Hematopoietic multipotent progenitor cell (in vitro differentiated cells): ENCODE data around the gene AHCTF1. TPM values are rescaled to one million over a fixed set of nuclear protein-coding genes. Genes with fewer than 3 reads are reported as not detected.

Experiments used
- DNase-seq, 3 donors: peaks; one replicate each; pipeline ENCODE4 v3.0.0-alpha.2; 2011 to 2015; ENCODE audit warnings: low read depth in 2 of 3, low spot score in 2 of 3
- total RNA-seq: library from RNA; depleted of rRNA; stranded (reverse); fragments of >200 nt; gene quantifications from one replicate; pipeline ENCODE4 v1.2.3, GENCODE V29; 2012

Gene AHCTF1
- total RNA-seq, 1 donor, result 14.5 TPM

DNA sequence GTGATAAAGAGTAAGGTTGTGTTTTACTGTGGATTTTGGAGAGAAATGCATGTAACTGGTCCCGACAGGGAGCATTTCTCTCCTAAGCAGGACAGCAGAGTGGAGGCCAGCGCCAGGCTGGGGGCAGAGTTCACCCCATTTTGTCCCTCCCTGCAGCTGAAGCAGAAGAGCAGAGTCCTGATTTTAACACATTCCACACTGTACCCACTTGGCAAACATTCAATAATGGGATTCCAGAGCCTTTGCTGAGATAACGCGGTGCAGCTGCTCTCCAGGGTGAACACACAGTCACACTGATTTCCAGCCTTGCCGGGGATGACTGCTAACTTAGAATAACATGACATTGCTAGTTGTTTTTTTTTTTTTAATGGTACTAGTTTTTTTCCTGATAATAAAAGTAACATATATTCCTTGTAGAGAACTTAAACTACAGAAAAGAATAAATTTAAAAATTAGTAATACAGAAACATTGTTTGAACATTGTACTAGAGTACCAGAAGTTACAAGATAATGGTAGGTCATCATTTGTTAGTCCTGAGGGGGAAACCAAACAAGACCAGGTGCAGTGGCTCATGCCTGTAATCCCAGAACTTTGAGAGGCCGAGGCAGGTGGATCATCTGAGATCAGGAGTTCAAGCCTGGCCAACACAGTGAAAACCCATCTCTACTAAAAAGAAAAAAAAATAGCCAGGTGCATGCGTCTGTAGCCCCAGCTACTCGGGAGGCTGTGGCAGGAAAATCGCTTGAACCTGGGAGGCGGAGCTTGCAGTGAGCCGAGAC lies 130.3 kb downstream of the AHCTF1 start:
- DNase-seq, result no peak

DNA sequence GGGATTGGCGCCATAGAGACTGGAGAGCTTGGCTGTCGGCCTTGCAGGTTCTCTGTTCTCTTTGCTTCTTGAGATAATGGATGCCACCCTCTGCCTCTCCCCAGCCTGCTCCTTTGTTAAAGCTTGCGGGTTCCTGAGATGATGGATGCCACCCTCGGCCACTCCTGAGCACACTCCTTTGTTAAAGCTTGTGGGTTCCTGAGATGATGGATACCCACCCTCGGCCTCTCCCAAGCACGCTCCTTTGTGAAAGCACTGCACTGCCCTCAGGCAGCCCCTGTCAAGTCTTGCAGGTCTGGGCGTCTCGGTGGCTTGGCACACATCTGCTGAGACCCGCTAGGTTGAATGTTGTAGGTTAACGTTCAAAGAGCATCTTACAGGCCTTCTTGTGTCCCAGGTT lies 131.0 kb downstream of the AHCTF1 start:
- DNase-seq, result no peak

DNA sequence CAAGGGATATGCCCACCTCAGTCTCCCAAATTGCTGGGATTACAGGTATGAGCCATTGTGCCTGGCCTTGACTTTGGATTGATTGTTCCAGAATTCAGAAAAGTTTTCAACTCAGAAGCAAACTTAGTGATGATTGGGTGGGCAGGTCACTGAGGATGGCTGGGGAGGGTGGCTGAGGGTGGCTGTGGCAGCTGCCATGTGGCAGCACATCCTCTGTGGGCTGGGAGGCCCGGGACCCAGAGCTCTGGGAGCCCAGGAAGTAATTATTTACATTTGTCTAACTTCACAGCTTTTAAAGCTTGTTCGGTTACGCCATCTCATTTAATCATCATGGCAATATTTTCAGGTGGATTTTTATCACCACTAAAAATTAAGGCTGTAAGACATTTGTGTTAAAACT lies 131.4 kb downstream of the AHCTF1 start:
- DNase-seq, result no peak

DNA sequence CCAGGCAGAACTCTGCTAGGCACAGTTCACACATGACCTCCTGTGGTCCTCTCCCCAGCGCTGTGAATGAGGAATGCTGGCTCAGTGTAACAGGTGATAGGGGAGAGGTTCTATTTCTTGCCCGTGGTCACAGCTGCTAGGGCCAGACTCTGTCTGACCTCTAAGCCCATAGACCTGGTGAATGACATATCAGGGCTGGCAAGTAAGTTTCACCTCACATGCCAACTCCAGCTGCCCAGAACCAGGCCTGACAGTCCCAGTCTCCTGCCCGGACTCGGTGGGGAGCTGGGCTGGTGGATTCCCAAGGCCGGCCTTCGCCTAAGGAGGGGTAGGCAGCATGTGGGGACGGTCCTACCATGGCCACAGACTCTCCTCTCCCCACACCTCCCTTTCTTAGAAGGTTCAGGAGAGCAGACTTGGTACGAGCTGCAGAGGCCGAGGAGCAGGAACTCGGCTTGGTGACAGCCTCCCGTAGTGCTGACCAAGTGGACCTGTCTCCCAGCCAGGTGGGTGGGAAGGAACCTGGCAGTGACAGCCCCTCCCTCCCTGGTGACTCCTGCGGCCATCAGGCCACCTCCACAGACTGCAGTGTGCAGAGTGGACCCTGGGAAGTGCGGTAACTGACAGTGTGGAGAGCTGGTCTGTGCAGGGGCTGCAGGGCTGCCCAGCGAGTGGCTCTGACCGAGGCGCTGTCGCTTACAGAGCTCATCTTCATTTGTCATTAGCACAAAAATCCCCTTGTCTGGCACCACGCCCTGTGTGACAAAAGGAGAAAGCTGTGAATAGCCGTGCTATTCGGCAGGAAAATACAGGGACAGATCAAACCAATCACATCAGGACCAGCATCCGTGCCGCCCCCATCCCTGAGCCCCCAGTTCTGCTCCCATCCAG lies 132.9 kb downstream of the AHCTF1 start:
- DNase-seq, result no peak

GRCh38 chr1:246798107-246798506 lies 133.6 kb downstream of the AHCTF1 start:
- no peak for DNase-seq

GRCh38 chr1:246797597-246797996 lies 134.2 kb downstream of the AHCTF1 start:
- no peak for DNase-seq

DNA sequence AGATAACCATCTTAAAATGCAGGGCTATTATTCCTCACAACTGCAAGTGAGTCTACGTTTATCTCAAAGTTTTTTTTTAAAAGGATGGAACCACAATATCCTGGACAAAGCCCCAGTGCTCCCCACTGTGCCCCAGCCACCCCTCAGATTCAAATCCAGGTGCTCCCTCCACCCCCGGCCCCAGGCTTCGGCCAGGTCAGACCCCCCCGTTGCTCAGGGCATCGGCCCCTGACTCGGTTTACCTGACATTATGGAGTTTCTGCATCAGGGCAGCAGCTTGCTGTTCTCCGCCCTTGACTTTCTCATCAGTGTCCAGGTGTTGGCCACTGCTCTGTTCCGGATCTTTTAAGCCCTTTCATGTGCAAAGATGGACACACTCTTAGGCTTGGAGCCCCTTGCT lies 134.6 kb downstream of the AHCTF1 start:
- no peak for DNase-seq

DNA sequence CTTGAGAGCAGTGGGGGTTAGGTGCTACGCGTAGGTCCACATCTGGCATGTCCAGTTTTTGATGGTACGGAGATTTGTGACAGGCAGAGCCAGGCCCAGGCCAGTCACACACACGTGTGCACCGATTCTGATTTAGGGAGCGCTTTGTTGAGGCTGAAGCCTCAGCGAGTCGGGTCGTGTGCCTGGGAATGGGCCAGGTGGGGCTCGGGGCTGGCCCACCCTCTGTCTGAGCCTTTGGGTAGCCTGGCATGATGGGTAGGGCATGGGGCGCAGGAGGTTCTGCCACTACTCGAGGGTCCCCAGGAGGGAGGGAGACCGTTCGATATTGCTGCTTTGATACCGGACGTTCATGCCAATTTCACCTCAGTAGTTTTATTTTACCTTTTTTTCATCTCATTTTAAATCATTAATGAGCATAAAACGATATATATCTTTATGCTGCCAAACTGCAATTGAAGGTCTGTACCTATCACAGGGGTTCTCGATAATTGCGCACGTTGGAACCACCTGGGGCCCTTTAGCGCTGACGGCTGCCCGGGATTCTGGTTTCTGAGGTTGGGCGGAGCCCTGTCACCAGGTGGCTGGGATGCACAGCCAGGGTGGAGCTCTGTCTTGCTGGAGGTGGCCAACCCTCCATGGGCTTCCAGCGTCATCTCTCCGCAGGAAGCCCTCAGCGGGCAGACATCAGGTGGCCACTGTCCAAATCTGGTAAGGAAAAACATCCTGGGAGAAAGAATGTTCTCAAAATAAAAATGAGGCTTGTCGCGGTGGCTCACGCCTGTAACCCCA lies 135.6 kb downstream of the AHCTF1 start:
- DNase-seq, result no peak

- no peak for DNase-seq
Observed at GRCh38 chr1:246794828-246795671, 136.7 kb downstream of the AHCTF1 start.

DNA sequence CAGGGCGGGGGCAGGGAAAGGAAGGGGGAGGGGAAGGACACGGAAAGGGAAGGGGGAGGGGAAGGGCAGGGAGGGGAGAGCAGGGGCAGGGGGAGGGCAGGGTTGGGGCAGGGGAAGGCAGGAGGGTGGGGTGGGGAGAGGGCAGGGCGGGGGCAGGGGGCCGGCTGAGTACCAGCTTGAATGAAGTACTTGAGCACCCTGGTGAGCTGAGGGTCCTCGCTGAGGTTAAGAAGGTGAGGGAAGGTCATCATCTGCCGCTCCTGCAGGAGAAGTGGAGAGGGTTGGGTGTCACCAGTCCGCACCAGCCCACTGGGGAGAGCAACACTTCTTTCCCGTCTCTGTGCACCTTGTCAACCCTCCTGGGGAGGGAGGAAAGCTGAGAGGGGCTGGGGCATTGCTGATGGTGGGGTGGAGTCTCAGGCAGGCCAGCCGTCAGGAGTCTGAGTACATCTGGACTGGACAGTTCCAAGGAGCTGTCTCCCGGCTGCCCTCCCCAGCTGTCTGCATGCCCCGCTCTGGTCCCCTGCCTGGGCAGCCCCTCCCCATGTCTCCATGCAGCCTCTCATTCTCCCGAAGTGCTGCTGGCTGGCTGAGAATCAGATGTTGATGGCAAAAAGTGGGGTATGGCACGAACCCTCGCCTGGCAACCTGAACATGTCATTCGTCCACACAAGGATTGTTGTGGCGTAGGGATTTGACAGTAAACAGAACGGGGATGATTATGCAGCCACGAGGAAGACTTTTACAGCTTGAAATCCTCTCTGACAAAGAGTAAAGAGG lies 137.5 kb downstream of the AHCTF1 start:
- DNase-seq, result no peak

- DNase-seq, result no peak
Observed at GRCh38 chr1:246793356-246793896, 138.3 kb downstream of the AHCTF1 start.

GRCh38 chr1:246792603-246793002 lies 139.1 kb downstream of the AHCTF1 start:
- DNase-seq, result no peak

- no peak for DNase-seq
Observed at GRCh38 chr1:246791303-246791918, 140.3 kb downstream of the AHCTF1 start.

DNA sequence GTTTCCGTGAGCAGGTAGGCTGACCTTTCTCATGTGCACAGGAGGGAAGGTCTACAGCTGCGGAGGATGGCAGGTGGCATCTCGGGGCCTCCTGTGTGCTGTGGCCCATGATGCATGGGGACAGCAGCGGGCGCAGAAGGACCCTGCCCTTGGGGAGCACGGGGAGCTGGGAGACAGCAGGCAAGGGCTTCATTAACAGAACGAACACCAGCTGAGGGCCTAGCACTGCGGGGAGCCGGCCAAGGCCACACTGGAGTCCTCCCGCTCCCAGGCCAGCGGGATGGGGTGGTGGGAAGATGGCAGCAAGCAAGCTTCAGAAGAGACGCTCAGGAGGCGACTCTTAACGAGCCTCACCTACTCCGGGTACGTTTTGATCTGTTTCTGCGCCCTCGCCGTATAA lies 140.9 kb downstream of the AHCTF1 start:
- no peak for DNase-seq

DNA sequence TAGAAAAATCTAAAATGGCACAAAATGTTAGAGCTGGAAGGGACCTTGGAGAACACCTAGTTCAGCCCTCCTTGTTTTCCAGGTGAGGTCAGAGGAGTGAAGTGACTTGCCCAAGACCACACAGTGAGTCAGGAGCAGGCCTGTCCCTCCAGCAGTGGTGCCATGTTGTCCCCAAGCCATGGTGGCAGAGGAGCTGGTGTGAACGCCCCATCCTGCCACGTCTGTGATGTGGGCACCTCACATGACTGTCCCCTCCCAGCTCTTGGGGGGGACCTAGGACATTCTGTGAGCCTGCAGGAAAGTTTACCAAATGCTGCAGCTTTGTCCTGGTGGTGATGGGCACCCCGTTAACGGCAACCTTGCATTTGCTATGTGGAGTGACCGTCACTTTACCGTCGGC lies 141.4 kb downstream of the AHCTF1 start:
- no peak for DNase-seq

- DNase-seq, result no peak
Observed at GRCh38 chr1:246789454-246790339, 142.1 kb downstream of the AHCTF1 start.
